GM21528 (cell line): ENCODE results near the gene HSPA2.
A peak's percentile ranks its signal among the peaks of the same experiment; 100 is the strongest.

Experiments used
- ATAC-seq: cut with Tn5 transposase; IDR thresholded peaks from one replicate; pipeline ENCODE4 v1.9.1; 2021; ENCODE audit warnings: mild to moderate bottlenecking, moderate library complexity; ENCODE audit not compliant: unreplicated experiment, low FRiP score

The HSPA2 gene

DNA sequence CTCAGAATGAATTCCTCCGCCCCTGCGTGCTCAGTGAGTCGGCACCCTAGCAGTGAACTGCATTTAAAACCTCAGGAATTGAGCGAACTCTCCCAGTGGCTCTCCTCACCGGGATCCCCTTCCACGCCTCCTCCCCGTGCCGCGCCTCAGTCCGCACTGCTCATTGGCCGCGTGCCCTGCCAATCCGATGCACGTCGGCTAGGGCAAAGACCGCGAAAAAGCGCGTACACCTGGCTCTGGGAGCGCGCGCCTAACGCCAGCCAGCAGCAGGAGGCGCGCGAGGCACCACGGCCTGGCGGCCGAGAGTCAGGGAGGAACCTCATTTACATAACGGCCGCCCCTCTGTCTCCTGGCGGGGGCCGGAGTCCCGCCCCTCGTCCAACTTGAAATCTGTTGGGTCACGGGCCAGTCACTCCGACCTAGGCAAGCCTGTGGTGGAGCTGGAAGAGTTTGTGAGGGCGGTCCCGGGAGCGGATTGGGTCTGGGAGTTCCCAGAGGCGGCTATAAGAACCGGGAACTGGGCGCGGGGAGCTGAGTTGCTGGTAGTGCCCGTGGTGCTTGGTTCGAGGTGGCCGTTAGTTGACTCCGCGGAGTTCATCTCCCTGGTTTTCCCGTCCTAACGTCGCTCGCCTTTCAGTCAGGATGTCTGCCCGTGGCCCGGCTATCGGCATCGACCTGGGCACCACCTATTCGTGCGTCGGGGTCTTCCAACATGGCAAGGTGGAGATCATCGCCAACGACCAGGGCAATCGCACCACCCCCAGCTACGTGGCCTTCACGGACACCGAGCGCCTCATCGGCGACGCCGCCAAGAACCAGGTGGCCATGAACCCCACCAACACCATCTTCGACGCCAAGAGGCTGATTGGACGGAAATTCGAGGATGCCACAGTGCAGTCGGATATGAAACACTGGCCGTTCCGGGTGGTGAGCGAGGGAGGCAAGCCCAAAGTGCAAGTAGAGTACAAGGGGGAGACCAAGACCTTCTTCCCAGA, at the start of gene HSPA2:
HSPA2 (plus strand) TSS at position 534 of the 995 bp plus-strand sequence; CDS start at position 643, 109 bp downstream.
- ATAC-seq, result peak; percentile 94

DNA sequence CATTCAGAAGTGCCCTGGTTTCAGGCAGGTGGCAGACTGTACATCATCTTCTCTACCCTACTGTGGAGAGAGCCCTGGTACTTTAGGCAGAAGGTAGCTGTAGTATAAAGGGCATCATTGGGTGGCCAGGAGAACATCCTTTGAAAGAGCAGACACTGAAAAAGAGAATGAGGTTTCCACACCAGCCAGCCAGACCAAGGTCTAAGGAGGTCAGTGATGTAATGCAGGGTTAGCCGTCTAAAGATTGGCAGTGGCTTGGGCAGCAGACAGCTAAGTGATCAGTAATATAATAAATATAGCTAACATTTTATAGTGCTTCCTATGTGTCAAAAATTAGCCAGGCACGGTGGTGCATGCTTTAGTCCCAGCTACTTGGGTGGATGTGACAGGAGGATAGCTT, 48.9 kb upstream of the HSPA2 start:
- no peak for ATAC-seq

DNA sequence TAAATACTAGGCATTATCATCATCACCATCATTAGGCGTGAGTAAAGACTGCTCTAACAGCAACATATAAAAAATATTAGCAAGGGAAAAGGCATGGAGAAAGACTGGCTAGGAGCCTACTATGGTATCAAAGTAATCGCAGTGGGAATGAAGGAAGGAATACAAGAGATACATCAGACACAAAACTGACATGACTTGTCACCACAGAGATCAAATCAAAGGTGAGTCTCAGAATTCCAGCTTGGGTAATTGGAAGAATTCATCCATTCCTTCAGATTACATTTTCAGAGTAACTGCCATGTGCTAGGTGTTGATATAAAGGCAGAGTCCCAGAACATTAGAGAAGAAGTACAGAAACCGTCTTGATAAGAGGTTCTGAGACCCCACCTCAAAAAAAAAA, 47.1 kb upstream of the HSPA2 start:
- ATAC-seq, result no peak

DNA sequence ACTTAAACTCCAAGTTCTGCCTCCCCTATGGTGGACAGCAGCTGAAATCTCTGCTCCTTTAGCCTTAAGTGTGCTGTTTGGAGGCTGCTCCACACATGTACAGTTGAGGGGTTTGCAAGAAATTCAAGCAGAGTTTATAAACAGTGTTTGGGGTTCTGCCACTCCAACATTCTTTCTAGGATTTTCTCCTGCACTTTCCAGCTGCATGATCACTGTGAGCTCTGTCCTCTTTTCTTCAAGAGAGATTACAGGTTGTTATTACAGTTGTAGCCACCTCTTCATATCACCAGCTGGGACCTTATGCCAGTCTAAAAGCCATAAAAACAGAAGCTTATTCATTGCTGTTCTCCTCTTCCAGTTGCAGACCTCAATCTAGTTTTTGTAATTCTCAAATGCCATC, 45.3 kb upstream of the HSPA2 start:
- ATAC-seq, result no peak

DNA sequence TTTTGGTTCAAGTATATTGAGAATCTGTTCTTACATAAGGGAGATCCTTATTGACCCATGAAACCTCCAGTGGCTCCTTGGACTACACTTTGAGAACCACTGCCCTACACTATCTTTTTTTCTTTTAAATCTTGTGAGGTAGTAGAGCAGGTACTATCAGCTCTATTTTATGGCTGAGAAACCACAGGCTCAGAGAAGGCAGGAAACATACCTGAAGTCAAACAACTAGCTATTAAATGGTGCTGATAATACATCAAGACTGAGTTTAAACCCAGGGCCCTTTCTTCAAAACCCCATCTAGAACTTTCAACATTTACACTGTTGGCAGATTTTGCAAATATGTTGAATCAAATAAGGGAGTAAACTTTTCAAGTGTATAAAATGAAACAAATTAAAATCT, 43.8 kb upstream of the HSPA2 start:
- ATAC-seq, result no peak

DNA sequence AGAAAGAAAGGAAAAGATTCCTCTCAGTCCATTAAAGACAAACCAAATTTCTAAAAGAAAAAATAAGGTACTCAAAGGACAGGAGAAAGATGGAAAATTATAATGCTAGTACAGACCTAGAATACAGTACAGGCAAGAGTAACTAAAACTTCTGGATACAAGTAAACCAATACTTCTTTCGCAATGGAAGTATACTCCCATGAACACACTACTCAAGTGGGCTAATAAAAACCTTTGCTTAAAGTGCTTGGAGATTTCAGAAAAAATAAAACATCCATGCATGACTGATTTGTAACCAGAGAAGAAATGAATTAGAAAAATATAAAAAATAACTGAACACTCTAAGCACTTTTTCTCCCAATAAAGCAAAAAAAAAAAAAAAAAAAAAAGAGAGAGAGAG, 40.5 kb upstream of the HSPA2 start:
- no peak for ATAC-seq

DNA sequence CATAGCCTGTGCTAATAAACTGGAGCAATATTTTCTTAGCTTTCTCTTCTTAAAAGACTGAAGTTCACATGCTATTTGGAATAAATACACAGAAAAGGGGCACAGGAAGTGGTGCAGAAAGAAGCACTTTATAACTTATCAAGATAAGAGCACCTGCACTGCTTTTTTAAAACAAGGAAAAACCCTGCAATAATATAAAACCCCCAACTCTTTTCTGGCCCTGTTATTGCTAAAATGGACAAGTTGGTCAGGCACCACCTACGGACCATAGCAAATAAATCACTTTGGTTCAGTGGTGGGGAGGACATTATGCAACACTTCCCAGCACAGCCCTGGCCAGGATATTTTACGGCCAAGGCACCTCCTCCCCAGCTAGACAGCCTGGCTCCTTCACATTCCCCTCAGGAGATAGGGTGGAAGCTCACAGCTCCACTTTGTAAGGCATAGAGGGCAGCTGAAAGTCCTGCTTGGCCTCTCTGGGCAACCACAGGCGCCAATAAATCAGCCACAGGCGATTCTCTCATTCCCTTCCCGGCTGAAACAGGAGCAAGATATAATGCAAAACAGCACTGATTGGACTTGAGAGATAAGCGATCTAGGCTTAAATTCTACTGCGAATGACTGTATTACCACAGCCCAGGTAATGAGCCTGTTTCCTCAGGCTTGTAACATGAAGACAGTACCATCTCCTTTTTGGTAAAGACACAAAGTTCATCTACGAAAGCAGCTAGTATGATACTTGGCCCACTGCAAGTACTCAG, 39.0 kb upstream of the HSPA2 start:
- no peak for ATAC-seq

DNA sequence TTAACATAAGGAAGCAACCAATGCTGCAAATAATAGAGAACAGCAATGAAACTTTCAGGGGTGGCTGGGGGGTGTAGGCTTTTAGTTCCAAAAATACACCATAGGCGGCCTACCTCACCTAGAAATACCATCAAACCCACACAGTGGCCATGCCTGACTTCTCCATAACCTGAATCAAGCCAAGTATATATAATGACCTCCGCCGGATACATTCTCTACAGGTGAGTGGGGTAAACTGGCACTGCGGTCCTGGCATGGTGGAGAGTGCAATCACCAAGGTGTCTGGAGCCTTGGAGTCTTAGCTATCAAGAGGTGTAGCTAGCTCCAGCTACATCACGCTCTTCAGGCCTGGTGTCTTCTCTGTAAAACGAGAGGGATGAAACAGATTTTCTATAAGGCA, 38.1 kb upstream of the HSPA2 start:
- ATAC-seq, result no peak

DNA sequence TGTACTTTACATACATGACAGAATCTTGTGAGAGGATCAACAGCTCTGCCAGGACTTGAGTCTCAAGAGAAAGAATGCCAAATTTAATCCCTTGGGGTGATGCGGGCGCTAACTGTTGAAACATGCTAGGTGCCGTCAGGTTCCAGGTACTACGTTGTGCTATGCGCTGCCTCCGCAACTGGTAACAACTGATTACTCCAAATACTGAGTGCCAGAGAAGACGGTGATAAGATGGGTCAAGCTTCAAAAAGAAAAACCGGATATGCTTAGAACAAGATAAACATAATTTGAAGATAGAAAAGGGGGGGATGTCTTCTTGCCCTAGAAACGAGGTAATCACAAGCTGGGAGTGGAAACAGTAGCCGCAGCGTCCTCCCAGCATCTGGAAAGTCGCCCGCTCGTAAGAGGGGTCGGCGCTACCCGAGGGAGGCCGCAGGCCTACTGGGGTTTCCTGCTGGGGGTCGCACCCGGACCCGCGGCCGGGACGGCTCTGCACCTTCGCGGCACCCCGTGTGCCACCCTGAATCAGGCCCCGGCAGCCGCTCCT, 37.6 kb upstream of the HSPA2 start:
- ATAC-seq, result peak; percentile 7

DNA sequence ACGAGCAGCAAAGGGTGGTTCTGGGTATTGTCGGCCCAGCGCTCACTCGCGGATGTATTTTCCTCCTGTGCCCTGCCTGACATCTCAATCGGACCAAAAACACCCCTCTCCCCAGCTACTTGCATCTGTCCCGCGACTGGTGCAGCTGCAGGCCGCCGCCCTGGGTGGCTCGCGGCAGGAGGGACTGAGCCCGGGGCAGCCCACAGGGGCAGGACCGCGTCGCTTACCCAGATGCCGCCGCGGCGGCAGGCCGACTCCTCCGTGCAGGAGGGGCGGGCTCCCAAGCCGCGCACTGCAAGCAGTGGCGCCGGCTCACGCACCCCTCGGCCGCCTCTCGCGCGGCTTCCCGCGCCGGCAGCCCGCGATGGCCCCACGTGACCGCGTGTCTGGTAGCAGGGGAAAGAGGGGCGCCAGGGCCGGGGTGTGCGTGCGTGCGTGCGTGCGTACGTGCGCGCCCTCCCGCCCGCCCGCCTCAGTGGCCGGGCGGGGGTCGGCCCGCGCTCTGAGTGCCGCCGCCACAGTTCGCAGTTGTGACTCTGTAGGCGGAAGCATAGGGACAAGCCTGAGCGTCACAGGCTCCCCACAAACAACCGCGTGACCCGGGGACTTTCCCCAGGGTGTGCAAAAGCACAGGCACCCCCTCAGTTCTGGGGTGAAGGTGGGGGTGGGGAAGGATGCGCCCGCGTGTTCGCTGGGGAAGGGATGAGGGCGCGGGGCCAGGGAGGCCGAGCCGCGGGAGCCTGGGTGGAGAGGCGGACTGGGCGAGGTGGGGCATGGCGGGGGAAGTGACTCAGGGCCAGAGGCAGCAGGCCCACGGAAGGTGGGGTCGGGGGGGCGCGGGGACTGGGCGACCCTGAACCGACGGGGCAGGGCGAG, 36.9 kb upstream of the HSPA2 start, which contains the start of gene ZBTB25:
ZBTB25 (minus strand) TSS at position 405 of the 876 bp plus-strand sequence. CDS start 13,305 bp downstream, outside the sequence.
- peak; percentile 60 for ATAC-seq

DNA sequence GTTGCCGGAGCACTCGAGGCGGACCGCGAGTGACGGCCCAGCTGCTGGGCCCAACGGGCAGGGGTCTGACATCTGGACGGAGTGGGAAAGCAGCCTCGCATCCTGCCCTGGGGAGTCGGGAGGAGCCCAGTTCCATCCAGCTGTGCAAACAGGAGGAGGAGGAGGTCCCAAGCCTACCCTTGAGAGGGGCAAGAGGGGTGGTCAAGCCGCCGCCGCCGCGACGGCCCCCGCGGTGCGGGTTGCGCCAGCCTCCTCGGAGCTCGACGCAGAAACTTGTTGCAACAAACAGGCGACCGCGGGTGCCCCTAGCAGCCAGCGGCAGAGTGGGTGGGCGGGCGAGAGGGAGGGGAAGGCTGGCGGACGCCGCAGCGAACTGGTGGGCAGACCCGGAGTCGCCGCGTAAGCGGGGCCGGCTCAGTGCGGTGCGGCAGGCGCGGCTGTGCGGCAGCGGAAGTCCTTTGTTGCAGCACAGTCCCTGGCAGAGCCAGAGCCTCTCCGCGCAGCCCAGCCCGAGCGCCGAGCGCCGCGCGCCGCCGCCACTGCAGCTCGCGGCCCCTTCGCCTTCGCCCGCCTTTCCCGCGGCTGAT, 36.1 kb upstream of the HSPA2 start, which contains the start of gene ZBTB1:
ZBTB1 (plus strand) TSS at position 461 of the 587 bp plus-strand sequence. CDS start 16,735 bp downstream, outside the sequence.
- ATAC-seq, result peak; percentile 31

DNA sequence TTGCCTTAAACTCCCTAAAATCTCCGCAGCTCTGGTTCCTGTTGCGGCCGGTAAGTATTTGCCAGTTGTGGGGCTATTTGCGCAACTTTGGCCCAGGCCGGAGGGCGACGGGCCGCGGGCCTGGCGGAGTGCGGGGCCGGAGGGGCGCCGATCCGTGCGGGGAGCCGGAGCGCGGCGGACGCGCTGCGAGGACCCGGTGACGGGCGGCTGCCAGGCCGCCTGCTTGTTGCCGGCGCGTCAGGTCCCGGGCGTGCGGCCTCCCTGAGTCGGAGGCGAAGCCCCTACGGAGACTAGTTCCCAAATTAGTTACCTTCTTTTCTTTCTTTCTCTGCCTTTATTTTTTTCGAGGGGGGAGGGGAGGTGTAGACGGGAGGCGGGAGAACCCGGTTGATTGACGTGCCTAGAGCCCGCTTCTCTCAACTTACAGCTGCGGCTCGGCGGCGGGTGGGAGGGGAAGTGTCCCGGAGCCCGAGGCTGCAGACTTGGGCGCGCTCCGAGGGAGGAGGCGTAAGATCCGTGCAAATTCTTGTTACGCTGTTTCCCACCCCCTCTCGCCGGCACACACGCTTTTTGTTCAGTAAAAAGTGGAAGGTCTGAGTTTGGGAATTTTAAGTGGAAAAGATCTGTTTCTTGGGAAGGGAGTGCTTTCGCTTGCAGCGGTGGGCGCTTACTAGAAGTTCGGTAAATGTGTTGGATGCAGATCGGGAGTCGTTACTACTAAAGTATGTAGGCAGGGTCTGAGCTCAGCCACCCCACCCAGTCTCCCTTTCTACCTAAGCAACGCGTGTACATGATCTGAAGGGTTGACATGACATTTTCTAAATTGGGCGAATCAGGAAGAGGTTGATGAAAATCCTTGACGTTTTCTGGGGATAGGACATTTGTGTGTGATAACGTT, 35.4 kb upstream of the HSPA2 start:
- peak; percentile 25 for ATAC-seq

DNA sequence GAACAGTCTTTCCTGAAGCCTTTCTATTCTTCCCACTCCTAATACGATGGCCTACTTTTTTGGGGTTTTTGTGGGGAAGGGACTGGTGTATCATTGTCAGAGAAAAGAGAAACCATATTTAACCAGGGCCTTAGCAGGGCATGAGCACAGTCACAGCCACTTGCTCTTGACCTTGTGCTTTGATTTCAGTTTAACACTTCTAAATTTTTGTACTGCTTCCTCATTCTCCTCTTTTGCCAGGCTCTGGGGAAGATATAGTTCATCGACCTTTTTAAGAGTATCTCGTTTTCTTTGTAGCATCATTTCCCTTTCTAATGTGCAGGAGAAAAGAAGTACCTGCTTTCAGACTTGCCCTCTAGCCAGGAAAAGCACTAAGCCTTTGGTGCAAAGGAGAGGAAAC, 33.8 kb upstream of the HSPA2 start:
- no peak for ATAC-seq

DNA sequence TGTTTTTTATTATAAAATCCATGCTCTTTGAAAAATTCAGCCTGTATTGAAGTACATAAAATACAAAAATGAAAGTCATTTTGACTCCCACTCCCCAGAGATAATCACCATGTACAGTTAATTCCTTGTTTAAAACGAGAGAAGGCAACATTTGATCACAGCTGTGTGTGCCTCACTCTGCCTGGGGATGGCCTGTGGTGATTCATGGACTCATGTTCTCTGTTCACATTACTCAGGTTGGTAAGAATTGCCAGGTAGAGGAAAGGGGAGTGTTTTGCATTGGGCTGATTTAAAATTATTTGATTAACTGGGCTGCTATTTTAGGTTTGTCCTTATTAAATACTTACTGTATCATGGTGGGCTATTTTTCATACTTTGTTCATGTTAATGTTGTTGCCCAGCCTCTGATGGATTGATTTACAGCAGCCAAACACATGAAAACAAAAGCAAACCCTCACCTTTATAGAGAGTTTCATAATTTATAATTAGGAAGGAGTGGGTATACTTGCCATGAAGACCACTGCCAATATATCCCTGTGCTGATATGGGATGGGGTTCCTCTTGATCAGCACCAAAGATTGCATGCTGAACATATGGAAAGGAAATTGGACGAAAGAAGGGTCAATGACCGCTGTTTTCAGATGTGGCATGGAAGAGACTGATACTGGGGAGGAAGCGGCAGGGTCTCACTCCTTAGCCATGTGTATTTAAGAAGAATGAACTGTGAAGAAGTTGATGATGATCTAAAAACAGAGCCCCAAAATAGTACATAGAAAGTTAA, 33.0 kb upstream of the HSPA2 start:
- ATAC-seq, result no peak

DNA sequence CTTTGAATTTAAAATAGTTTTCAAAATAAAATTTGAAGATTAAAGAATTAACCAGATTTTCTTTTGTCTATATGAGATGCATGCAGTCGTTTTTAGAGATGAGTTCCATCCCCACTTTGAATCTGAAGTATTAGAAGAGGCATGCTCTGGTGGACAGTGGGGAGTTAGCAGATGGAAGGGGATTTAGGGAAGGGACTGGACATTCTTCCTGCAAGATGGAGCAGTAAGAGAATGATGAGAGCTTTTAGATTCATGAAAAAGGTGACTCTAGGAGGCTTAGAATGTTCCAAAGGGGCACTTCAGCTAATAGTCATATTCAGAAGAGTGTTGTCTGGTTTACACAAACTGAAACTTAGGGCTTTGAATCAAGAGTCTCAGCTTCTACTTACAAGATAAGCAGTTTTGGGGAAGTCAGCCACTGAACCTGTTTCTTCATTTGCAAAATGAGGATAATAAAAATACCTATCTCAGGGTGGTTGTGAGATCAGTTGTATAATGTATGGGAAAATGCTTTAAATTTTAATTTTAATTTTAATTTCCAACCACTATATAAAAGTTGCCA, 32.2 kb upstream of the HSPA2 start:
- no peak for ATAC-seq

DNA sequence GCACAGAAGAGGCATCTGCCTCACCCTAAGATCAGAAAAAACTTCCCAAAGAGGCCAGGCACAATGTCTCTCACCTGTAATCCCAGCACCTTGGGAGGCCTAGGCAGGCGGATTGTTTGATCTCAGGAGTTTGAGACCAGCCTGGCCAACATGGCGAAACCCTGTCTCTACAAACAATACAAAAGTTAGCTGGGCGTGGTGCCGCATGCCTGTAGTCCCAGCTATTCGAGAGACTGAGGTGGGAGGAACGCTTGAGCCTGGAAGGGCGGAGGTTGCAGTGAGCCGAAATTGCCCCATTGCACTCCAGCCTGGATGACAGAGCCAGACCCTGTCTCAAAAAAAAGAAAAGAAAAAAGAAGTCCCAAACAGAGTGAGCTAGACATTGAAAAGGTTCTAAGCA, 31.5 kb upstream of the HSPA2 start:
- no peak for ATAC-seq

DNA sequence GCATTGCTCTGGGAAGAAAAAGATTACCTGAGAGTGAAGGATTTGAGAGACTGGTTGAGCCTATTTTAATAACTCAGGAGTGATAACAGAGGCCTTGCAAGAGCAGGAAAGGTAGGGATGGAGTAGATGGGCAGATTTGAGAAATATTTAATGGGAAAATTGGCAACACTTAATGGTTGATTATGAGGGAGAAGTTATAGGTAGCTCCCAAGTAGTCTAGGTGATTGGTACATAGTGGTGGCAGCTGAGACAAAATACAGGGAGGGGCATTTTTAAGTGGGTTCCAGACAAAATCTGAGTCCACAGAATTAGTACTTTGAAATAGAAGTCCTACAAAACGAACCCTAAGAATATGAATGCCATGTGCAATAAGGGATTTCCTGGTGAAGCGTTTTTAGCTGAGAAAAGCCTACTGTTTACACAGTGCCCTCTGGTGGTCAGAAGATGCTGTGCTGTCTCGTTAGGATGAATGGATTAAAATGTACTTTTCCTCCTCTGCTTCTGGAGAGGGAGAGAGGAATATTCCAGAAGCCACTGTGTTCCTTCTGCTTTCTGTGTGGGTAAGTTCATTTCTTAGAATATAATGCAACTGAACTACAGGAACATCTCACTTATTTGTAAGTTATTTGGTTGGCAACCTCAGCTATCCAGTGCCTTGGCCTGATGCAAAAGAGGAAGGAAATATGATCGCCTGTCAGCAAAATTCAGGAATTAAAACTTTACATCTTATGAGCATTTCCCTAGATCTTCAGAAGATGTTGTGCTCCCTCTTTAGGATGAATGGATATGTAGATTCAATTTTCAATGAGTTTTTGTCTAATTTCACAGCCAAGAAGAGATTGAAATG, 29.5 kb upstream of the HSPA2 start:
- ATAC-seq, result no peak
